Mesendoderm (in vitro differentiated cells): ENCODE data around the gene ABLIM3.

Source experiments
- DNase-seq: peaks from one replicate; pipeline ENCODE4 v3.0.0; 2013
- H2AK5ac ChIP-seq: 2 replicates; pipeline ENCODE4 v1.6.1; 2013; ENCODE audit warnings: low read length, inconsistent platforms
- H2BK120ac ChIP-seq: 2 replicates; pipeline ENCODE4 v1.6.1; 2013; ENCODE audit warnings: low read depth, mild to moderate bottlenecking, low read length, moderate library complexity, mixed read lengths
- H2BK15ac ChIP-seq: replicated peaks from 2 replicates; pipeline ENCODE4 v1.6.1; 2013; ENCODE audit warnings: low read depth, mild to moderate bottlenecking, moderate library complexity
- H2BK5ac ChIP-seq: 2 replicates; pipeline ENCODE4 v1.6.1; 2013; ENCODE audit warnings: low read length, inconsistent platforms
- H3K18ac ChIP-seq: 2 replicates; pipeline ENCODE4 v1.6.1; 2013; ENCODE audit warnings: mild to moderate bottlenecking, low read length, mixed read lengths
- H3K23ac ChIP-seq: one replicate; pipeline ENCODE4 v1.6.1; 2013; ENCODE audit warnings: low read length
- H3K27ac ChIP-seq: 2 replicates; pipeline ENCODE4 v1.5.1; 2013; ENCODE audit warnings: low read depth, mild to moderate bottlenecking, inconsistent platforms, low read length, moderate library complexity
- H3K27me3 ChIP-seq: 2 replicates; pipeline ENCODE4 v1.6.1; 2013; ENCODE audit warnings: low read length, control low read depth, mild to moderate bottlenecking, inconsistent platforms; ENCODE audit not compliant: insufficient read depth, poor library complexity
- H3K36me3 ChIP-seq: 2 replicates; pipeline ENCODE4 v1.6.1; 2013; ENCODE audit warnings: low read length, inconsistent platforms; ENCODE audit not compliant: control insufficient read depth, insufficient read depth
- H3K4ac ChIP-seq: one replicate; pipeline ENCODE4 v1.6.1; 2013; ENCODE audit warnings: low read depth, mild to moderate bottlenecking, low read length, moderate library complexity
- H3K4me1 ChIP-seq: 2 replicates; pipeline ENCODE4 v1.6.1; 2013; ENCODE audit warnings: low read depth, low read length, inconsistent platforms; ENCODE audit not compliant: control insufficient read depth
- H3K4me2 ChIP-seq: 2 replicates; pipeline ENCODE4 v1.6.1; 2013; ENCODE audit warnings: low read length
- H3K4me3 ChIP-seq: 2 replicates; pipeline ENCODE4 v1.5.1; 2013; ENCODE audit warnings: mild to moderate bottlenecking, low read length
- H3K56ac ChIP-seq: one replicate; pipeline ENCODE4 v1.6.1; 2013; ENCODE audit warnings: low read length
- H3K79me1 ChIP-seq: 2 replicates; pipeline ENCODE4 v1.6.1; 2013; ENCODE audit warnings: low read length, inconsistent platforms
- H3K79me2 ChIP-seq: 2 replicates; pipeline ENCODE4 v1.6.1; 2013; ENCODE audit warnings: mild to moderate bottlenecking, low read length; ENCODE audit not compliant: control insufficient read depth, insufficient read depth
- H3K9ac ChIP-seq: 2 replicates; pipeline ENCODE4 v1.6.1; 2013; ENCODE audit warnings: low read length, inconsistent platforms
- H4K5ac ChIP-seq: one replicate; pipeline ENCODE4 v1.6.1; 2013; ENCODE audit warnings: low read length
- H4K8ac ChIP-seq: one replicate; pipeline ENCODE4 v1.6.1; 2013; ENCODE audit warnings: low read depth, mild to moderate bottlenecking, control low read depth, low read length, moderate library complexity
- WGBS: extraction: QIAGEN DNeasy Blood & Tissue Kit; methylation state at CpG from one replicate; pipeline ENCODE4 v1.1.7; 2013; ENCODE audit warnings: low lambda C conversion rate, missing lambda C conversion rate; ENCODE audit not compliant: insufficient coverage; ENCODE audit errors: extremely low coverage; 5-methylcytosine and 5-hydroxymethylcytosine counted together

Gene ABLIM3

GRCh38 chr5:149188383-149188782 lies 47.1 kb downstream of the ABLIM3 start:
- no peak overlapping the region for H3K9ac ChIP-seq
- H3K23ac ChIP-seq: no peak overlapping the region
- no peak overlapping the region for H2BK5ac ChIP-seq
- no peak overlapping the region for H2BK15ac ChIP-seq
- no peak overlapping the region for H3K4me2 ChIP-seq
- no peaks in the 10 kb centered on the region for H3K36me3 ChIP-seq
- H3K27me3 ChIP-seq: no peaks in the 10 kb centered on the region
- DNase-seq: peak; percentile 7
- H2BK120ac ChIP-seq: no peak overlapping the region
- no peak overlapping the region for H4K8ac ChIP-seq
- no peaks in the 10 kb centered on the region for H3K79me1 ChIP-seq
- H3K4me1 ChIP-seq: no peaks in the 10 kb centered on the region
- H4K5ac ChIP-seq: no peak overlapping the region
- no peak overlapping the region for H2AK5ac ChIP-seq
- H3K4ac ChIP-seq: no peak overlapping the region
- WGBS: no CpG with 5 or more reads among the region's 3 CpGs
- no peak overlapping the region for H3K27ac ChIP-seq
- no peak overlapping the region for H3K56ac ChIP-seq
- no peaks in the 10 kb centered on the region for H3K79me2 ChIP-seq
- no peak overlapping the region for H3K4me3 ChIP-seq
- H3K18ac ChIP-seq: no peak overlapping the region

- no peak overlapping the region for H3K4me2 ChIP-seq
- WGBS: no CpG with 5 or more reads among the region's 9 CpGs
- H3K56ac ChIP-seq: no peak overlapping the region
These were observed 54.1 kb downstream of the ABLIM3 start for GRCh38 chr5:149195337-149195887.

GRCh38 chr5:149195962-149196361 lies 54.7 kb downstream of the ABLIM3 start:
- no peak overlapping the region for H3K56ac ChIP-seq
- H3K23ac ChIP-seq: no peak overlapping the region
- no peaks in the 10 kb centered on the region for H3K79me1 ChIP-seq
- no peak overlapping the region for H4K8ac ChIP-seq
- no peak overlapping the region for H3K27ac ChIP-seq
- H3K4me2 ChIP-seq: no peak overlapping the region
- no peak overlapping the region for H4K5ac ChIP-seq
- H2BK120ac ChIP-seq: no peak overlapping the region
- no peak overlapping the region for H2BK5ac ChIP-seq
- no peaks in the 10 kb centered on the region for H3K4me1 ChIP-seq
- no peak overlapping the region for H3K4ac ChIP-seq
- H3K4me3 ChIP-seq: no peak overlapping the region
- no peaks in the 10 kb centered on the region for H3K36me3 ChIP-seq
- H3K18ac ChIP-seq: no peak overlapping the region
- H3K9ac ChIP-seq: no peak overlapping the region
- DNase-seq: no peak
- no peaks in the 10 kb centered on the region for H3K27me3 ChIP-seq
- H3K79me2 ChIP-seq: no peaks in the 10 kb centered on the region
- WGBS: no CpG with 5 or more reads among the region's 1 CpG
- no peak overlapping the region for H2AK5ac ChIP-seq
- no peak overlapping the region for H2BK15ac ChIP-seq

More at GRCh38 chr5:149195337-149195887, 54.1 kb downstream of the ABLIM3 start:
- Histone ChIP-seq H2AK5ac (no peak overlapping the region), H3K79me1 (no peaks in the 10 kb centered on the region), H3K23ac (no peak overlapping the region), H3K79me2 (no peaks in the 10 kb centered on the region), H2BK5ac (no peak overlapping the region), H3K4me3 (no peak overlapping the region), H4K8ac (no peak overlapping the region), H3K27ac (no peak overlapping the region), H3K9ac (no peak overlapping the region), H2BK15ac (no peak overlapping the region), H4K5ac (no peak overlapping the region), H2BK120ac (no peak overlapping the region), H3K4ac (no peak overlapping the region), H3K4me1 (no peaks in the 10 kb centered on the region), H3K27me3 (no peaks in the 10 kb centered on the region), H3K36me3 (no peaks in the 10 kb centered on the region), H3K18ac (no peak overlapping the region)
- no peak for DNase-seq

- Histone ChIP-seq H3K4ac (no peak overlapping the region), H4K5ac (no peak overlapping the region), H3K4me1 (no peaks in the 10 kb centered on the region), H2BK15ac (no peak overlapping the region), H3K36me3 (no peaks in the 10 kb centered on the region), H2AK5ac (no peak overlapping the region), H3K18ac (no peak overlapping the region), H3K4me3 (no peak overlapping the region), H3K9ac (no peak overlapping the region), H3K23ac (no peak overlapping the region), H2BK5ac (no peak overlapping the region), H3K4me2 (no peak overlapping the region), H3K79me2 (no peaks in the 10 kb centered on the region), H3K27ac (no peak overlapping the region), H3K56ac (no peak overlapping the region), H2BK120ac (no peak overlapping the region), H4K8ac (no peak overlapping the region), H3K79me1 (no peaks in the 10 kb centered on the region), H3K27me3 (no peaks in the 10 kb centered on the region)
- DNase-seq: no peak
- WGBS: no CpG with 5 or more reads among the region's 9 CpGs
These were observed 56.9 kb downstream of the ABLIM3 start for GRCh38 chr5:149198148-149198547.

GRCh38 chr5:149200355-149200754 lies 59.1 kb downstream of the ABLIM3 start:
- Histone ChIP-seq H3K27ac (no peak overlapping the region), H3K36me3 (no peaks in the 10 kb centered on the region), H4K8ac (no peak overlapping the region), H2AK5ac (no peak overlapping the region), H2BK15ac (no peak overlapping the region), H3K23ac (no peak overlapping the region), H3K27me3 (no peaks in the 10 kb centered on the region), H3K56ac (no peak overlapping the region), H3K4me1 (no peaks in the 10 kb centered on the region), H3K9ac (no peak overlapping the region), H2BK5ac (no peak overlapping the region), H3K79me2 (no peaks in the 10 kb centered on the region), H3K4me3 (no peak overlapping the region), H2BK120ac (no peak overlapping the region), H3K18ac (no peak overlapping the region), H4K5ac (no peak overlapping the region), H3K4me2 (no peak overlapping the region), H3K79me1 (no peaks in the 10 kb centered on the region), H3K4ac (no peak overlapping the region)
- no peak for DNase-seq
- WGBS: no CpG with 5 or more reads among the region's 6 CpGs

- H3K9ac ChIP-seq: no peak overlapping the region
- WGBS: no CpG with 5 or more reads among the region's 6 CpGs
- no peak overlapping the region for H3K56ac ChIP-seq
- H3K4ac ChIP-seq: no peak overlapping the region
- no peaks in the 10 kb centered on the region for H3K36me3 ChIP-seq
- H3K4me1 ChIP-seq: no peaks in the 10 kb centered on the region
- no peak for DNase-seq
- H4K5ac ChIP-seq: no peak overlapping the region
- no peaks in the 10 kb centered on the region for H3K79me1 ChIP-seq
- no peaks in the 10 kb centered on the region for H3K27me3 ChIP-seq
- no peak overlapping the region for H3K4me2 ChIP-seq
- H3K79me2 ChIP-seq: no peaks in the 10 kb centered on the region
- no peak overlapping the region for H2AK5ac ChIP-seq
- no peak overlapping the region for H3K4me3 ChIP-seq
- no peak overlapping the region for H3K18ac ChIP-seq
- H2BK15ac ChIP-seq: no peak overlapping the region
- no peak overlapping the region for H2BK5ac ChIP-seq
- H3K23ac ChIP-seq: no peak overlapping the region
- H4K8ac ChIP-seq: no peak overlapping the region
- H2BK120ac ChIP-seq: no peak overlapping the region
- no peak overlapping the region for H3K27ac ChIP-seq
These were observed 59.9 kb downstream of the ABLIM3 start for GRCh38 chr5:149201121-149201637.
